Stimulated activated naive CD8-positive, alpha-beta T cell treated with anti-CD3 and anti-CD28 coated beads, Interleukin-15, Interleukin-2, amounts not matched to agents 100 U/mL and 50 U/mL, for 24 hours (primary cell): ENCODE data around the gene PHLPP2.
"Not testable (repeated sequence)": the region's sequence is repeated elsewhere in the genome, so short reads cannot be mapped to it uniquely, and the experiment has no call there.

Experiments used
- ATAC-seq: fragments of 150-1000 bp; cut with Tn5 transposase; one replicate; pipeline ENCODE4 v1.10.0; 2021
- DNase-seq: peaks from one replicate; pipeline ENCODE4 v3.0.0; 2021

PHLPP2 gene

GRCh38 chr16:71614956-71615355 is 109.5 kb downstream of the PHLPP2 start:
- not testable (repeated sequence) for ATAC-seq, DNase-seq

GRCh38 chr16:71610936-71611871 is 113.3 kb downstream of the PHLPP2 start:
- ATAC-seq (peak; percentile 83), DNase-seq (peak; percentile 93)

GRCh38 chr16:71610447-71610846 is 114.1 kb downstream of the PHLPP2 start:
- no peak for DNase-seq
- no peak for ATAC-seq

GRCh38 chr16:71609066-71609465 is 115.4 kb downstream of the PHLPP2 start:
- DNase-seq (no peak), ATAC-seq (no peak)

- no peak for ATAC-seq
- no peak for DNase-seq
These were observed 123.7 kb downstream of the PHLPP2 start for GRCh38 chr16:71600822-71601221.

- not testable (repeated sequence) for ATAC-seq, DNase-seq
These were observed 126.1 kb downstream of the PHLPP2 start for GRCh38 chr16:71598426-71598825.

- not testable (repeated sequence) for DNase-seq, ATAC-seq
These were observed 129.1 kb downstream of the PHLPP2 start for GRCh38 chr16:71595340-71595826.
